Loucy (cell line): ENCODE data around the gene PPP6R1.

Experiments
- H2AFZ ChIP-seq: fragments of 200-600 bp; sonication (generic); 2 replicates; pipeline ENCODE4 v1.6.0; 2016; ENCODE audit warnings: antibody characterized with exemption, mild to moderate bottlenecking, low read length, moderate library complexity
- H3F3A ChIP-seq: fragments of 200-600 bp; 2 replicates; pipeline ENCODE4 v1.6.0; 2016; ENCODE audit warnings: antibody characterized with exemption, low read depth, mild to moderate bottlenecking
- H3K27me3 ChIP-seq: fragments of 200-600 bp; sonication (generic); 2 replicates; pipeline ENCODE4 v1.6.1; 2014; ENCODE audit warnings: low read length, mild to moderate bottlenecking; ENCODE audit not compliant: insufficient read depth, poor library complexity, severe bottlenecking
- H3K36me3 ChIP-seq: fragments of 200-600 bp; sonication (generic); 2 replicates; pipeline ENCODE4 v1.6.1; 2016; ENCODE audit warnings: low read length; ENCODE audit not compliant: insufficient read depth
- H3K4me1 ChIP-seq: fragments of 200-600 bp; sonication (generic); 2 replicates; pipeline ENCODE4 v1.5.1; 2014; ENCODE audit warnings: low read length, mild to moderate bottlenecking; ENCODE audit not compliant: insufficient read depth, poor library complexity, severe bottlenecking
- H3K4me2 ChIP-seq: fragments of 200-600 bp; sonication (generic); 2 replicates; pipeline ENCODE4 v1.6.0; 2014; ENCODE audit warnings: antibody characterized with exemption, low read length, low read depth, mild to moderate bottlenecking; ENCODE audit not compliant: poor library complexity, severe bottlenecking
- H3K4me3 ChIP-seq: fragments of 200-600 bp; sonication (generic); 2 replicates; pipeline ENCODE4 v1.5.1; 2014; ENCODE audit warnings: low read length, mild to moderate bottlenecking, mixed read lengths; ENCODE audit not compliant: poor library complexity, severe bottlenecking
- H3K79me2 ChIP-seq: fragments of 200-600 bp; sonication (generic); 2 replicates; pipeline ENCODE4 v1.6.1; 2014; ENCODE audit warnings: low read length; ENCODE audit not compliant: insufficient read depth
- H3K9ac ChIP-seq: fragments of 200-600 bp; sonication (generic); 2 replicates; pipeline ENCODE4 v1.6.0; 2014; ENCODE audit warnings: mild to moderate bottlenecking, low read depth, low read length, moderate library complexity; ENCODE audit not compliant: poor library complexity, severe bottlenecking
- H3K9me2 ChIP-seq: fragments of 200-600 bp; sonication (generic); replicated peaks from 2 replicates; pipeline ENCODE4 v1.6.1; 2016; ENCODE audit warnings: low read depth, low read length, mixed read lengths
- H3K9me3 ChIP-seq: fragments of 200-600 bp; sonication (generic); 2 replicates; pipeline ENCODE4 v1.6.1; 2014; ENCODE audit warnings: mild to moderate bottlenecking, antibody characterized with exemption, low read length, low read depth; ENCODE audit not compliant: insufficient read depth
- H4K20me1 ChIP-seq: fragments of 200-600 bp; sonication (generic); 2 replicates; pipeline ENCODE4 v1.6.0; 2014; ENCODE audit warnings: antibody characterized with exemption, low read length, mild to moderate bottlenecking; ENCODE audit not compliant: insufficient read depth, poor library complexity, severe bottlenecking
- CTCF ChIP-seq: fragments of 200-600 bp; sonication (generic); conservative IDR thresholded peaks from 2 replicates; pipeline ENCODE4 v1.5.1; 2014; ENCODE audit warnings: mild to moderate bottlenecking, antibody characterized with exemption, low read length
- EZH2phosphoT487 ChIP-seq: fragments of 200-600 bp; IDR thresholded peaks from 2 replicates; pipeline ENCODE4 v1.6.1; 2018; ENCODE audit warnings: antibody characterized with exemption, mild to moderate bottlenecking, moderate library complexity, borderline replicate concordance

The PPP6R1 gene

DNA sequence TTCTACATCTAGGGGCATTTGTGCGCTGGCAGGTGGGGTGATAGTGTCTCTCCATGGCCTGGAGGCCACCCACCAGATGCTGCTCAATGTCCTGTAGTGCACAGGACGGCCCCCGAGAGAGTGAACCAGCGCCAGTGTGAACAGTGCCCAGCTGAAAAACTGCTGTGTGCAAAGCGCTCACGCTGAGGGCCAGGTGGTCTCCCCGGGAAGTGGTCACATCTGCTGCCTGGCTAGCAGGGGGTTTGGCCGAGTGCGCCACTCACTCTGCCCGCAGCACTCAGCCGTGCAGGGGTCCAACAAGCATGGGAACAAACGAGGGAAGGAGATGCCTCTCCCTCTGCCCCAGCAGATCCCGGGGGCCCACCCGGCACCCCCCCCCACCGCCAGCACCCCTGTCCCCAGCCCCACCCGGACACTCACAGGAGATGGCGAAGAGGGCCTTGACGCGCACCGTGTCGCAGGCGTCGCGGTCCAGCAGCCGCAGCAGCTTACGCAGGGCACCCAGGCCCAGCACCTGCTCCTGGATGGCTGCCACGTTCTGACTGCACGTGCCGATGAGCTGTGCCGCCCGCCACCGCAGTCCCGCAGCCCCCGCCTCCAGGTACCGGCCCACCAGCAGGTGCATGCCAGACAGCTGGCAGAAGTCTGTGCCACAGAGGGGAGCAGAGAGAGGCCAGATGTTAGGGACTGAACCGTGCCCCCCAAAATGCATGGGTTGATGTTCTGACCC is 15.3 kb upstream of the PPP6R1 start:
- Histone ChIP-seq H2AFZ (no peak overlapping the region), H3K4me3 (no peak overlapping the region), H3K9ac (no peak overlapping the region), H3K36me3 (no peaks in the 10 kb centered on the region), H3K27me3 (no peaks in the 10 kb centered on the region), H3K79me2 (peaks cover 12% of the 10 kb centered on the region), H3K9me3 (no peaks in the 10 kb centered on the region), H3F3A (no peaks in the 10 kb centered on the region), H3K4me1 (peaks cover 3% of the 10 kb centered on the region), H4K20me1 (no peaks in the 10 kb centered on the region), H3K4me2 (no peak overlapping the region), H3K9me2 (no peaks in the 10 kb centered on the region)
- TF ChIP-seq EZH2phosphoT487 (no peak), CTCF (no peak)

GRCh38 chr19:55272142-55272541 is 13.3 kb upstream of the PPP6R1 start:
- no peaks in the 10 kb centered on the region for H3K9me2 ChIP-seq
- H4K20me1 ChIP-seq: no peaks in the 10 kb centered on the region
- no peak for TF ChIP-seq CTCF
- H3K9me3 ChIP-seq: no peaks in the 10 kb centered on the region
- H3K36me3 ChIP-seq: no peaks in the 10 kb centered on the region
- no peak overlapping the region for H3K4me2 ChIP-seq
- H3F3A ChIP-seq: no peaks in the 10 kb centered on the region
- H3K4me1 ChIP-seq: no peaks in the 10 kb centered on the region
- no peaks in the 10 kb centered on the region for H3K79me2 ChIP-seq
- no peaks in the 10 kb centered on the region for H3K27me3 ChIP-seq
- no peak overlapping the region for H3K4me3 ChIP-seq
- no peak overlapping the region for H3K9ac ChIP-seq
- no peak overlapping the region for H2AFZ ChIP-seq

DNA sequence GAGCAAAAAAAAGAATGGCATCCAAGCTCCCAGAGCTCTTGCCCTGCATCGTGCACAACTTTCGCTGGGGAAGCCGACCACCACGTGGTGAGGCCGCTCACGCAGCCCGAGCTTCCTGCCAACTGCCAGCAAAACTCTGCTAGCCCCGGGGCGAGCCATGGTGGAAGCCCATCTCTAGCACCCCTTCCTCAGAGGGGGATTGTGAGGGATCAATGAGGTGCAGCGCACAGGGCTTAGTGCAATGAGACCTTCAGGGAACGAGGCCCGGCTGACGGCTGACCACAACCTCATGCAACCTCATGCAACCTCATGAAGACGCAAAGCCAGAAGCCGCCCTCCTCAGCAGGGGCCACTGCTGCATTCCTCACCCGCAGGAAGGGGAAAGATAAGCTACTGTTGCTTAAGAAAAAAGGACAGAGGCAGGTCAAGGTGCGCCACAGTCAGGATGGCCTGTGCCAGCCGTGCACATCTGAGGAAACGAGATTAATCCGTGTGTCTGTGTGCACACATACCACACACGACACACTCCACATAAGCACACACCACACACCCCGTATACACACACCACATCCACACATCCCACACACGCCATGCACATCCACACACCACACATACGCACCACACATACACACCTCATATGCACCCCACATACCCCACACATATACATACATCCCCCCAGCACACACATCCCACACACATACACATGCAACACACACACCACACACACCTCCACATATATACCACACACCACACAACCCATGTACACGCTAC is 11.5 kb upstream of the PPP6R1 start:
- Histone ChIP-seq H3K9me3 (no peaks in the 10 kb centered on the region), H3K4me2 (no peak overlapping the region), H3K79me2 (peaks cover 3% of the 10 kb centered on the region; the same call in 1 of the 2 replicates), H3F3A (no peaks in the 10 kb centered on the region), H3K27me3 (no peaks in the 10 kb centered on the region), H3K9ac (no peak overlapping the region), H3K9me2 (no peaks in the 10 kb centered on the region), H3K4me1 (no peaks in the 10 kb centered on the region), H4K20me1 (no peaks in the 10 kb centered on the region), H2AFZ (no peak overlapping the region), H3K4me3 (no peak overlapping the region), H3K36me3 (no peaks in the 10 kb centered on the region)
- TF ChIP-seq CTCF: no peak
- no peak for TF ChIP-seq EZH2phosphoT487
